Glutamatergic neuron (in vitro differentiated cells): Measurements from ENCODE around the gene PPP1R9A. TPM values are rescaled to one million over a fixed set of nuclear protein-coding genes. Genes with fewer than 3 reads are reported as not detected.

Experiments used
- DNase-seq: peaks from one replicate; pipeline ENCODE4 v3.0.0; 2022
- H3K27ac Mint-ChIP-seq: one replicate; pipeline ENCODE4 v1.8.0; 2020; ENCODE audit warnings: mild to moderate bottlenecking, mixed read lengths, inconsistent platforms; ENCODE audit not compliant: unreplicated experiment
- H3K27me3 Mint-ChIP-seq: one replicate; pipeline ENCODE4 v1.8.0; 2020; ENCODE audit warnings: mild to moderate bottlenecking, moderate library complexity, mixed read lengths, inconsistent platforms; ENCODE audit not compliant: unreplicated experiment
- H3K36me3 Mint-ChIP-seq: one replicate; pipeline ENCODE4 v1.8.0; 2020; ENCODE audit warnings: mild to moderate bottlenecking, mixed read lengths, inconsistent platforms; ENCODE audit not compliant: unreplicated experiment
- H3K4me1 Mint-ChIP-seq: one replicate; pipeline ENCODE4 v1.8.0; 2020; ENCODE audit warnings: mild to moderate bottlenecking, low read depth, mixed read lengths, inconsistent platforms; ENCODE audit not compliant: unreplicated experiment
- H3K4me3 Mint-ChIP-seq: one replicate; pipeline ENCODE4 v1.8.0; 2020; ENCODE audit warnings: mild to moderate bottlenecking, mixed read lengths, inconsistent platforms; ENCODE audit not compliant: unreplicated experiment
- H3K9me3 Mint-ChIP-seq: one replicate; pipeline ENCODE4 v1.8.0; 2020; ENCODE audit warnings: mild to moderate bottlenecking, moderate library complexity, mixed read lengths, inconsistent platforms; ENCODE audit not compliant: unreplicated experiment
- total RNA-seq: library from RNA; stranded (reverse); fragmentation: NEBNext Ultra II Directional; extraction: Animal tissue kit (Norgen Biotek cat#: 25700); gene quantifications from one replicate; pipeline ENCODE4 v1.2.1, GENCODE V29; 2021; ENCODE audit not compliant: unreplicated experiment
- TF ChIP-seq, protein P1 (sequence below): fragments of 200-600 bp; sonication (generic); IDR thresholded peaks from one replicate; pipeline ENCODE4 v1.5.0; 2021; ENCODE audit not compliant: partially characterized antibody, unreplicated experiment

The PPP1R9A gene
- total RNA-seq, 1 donor from 2014 or later: 14.7 TPM

DNA sequence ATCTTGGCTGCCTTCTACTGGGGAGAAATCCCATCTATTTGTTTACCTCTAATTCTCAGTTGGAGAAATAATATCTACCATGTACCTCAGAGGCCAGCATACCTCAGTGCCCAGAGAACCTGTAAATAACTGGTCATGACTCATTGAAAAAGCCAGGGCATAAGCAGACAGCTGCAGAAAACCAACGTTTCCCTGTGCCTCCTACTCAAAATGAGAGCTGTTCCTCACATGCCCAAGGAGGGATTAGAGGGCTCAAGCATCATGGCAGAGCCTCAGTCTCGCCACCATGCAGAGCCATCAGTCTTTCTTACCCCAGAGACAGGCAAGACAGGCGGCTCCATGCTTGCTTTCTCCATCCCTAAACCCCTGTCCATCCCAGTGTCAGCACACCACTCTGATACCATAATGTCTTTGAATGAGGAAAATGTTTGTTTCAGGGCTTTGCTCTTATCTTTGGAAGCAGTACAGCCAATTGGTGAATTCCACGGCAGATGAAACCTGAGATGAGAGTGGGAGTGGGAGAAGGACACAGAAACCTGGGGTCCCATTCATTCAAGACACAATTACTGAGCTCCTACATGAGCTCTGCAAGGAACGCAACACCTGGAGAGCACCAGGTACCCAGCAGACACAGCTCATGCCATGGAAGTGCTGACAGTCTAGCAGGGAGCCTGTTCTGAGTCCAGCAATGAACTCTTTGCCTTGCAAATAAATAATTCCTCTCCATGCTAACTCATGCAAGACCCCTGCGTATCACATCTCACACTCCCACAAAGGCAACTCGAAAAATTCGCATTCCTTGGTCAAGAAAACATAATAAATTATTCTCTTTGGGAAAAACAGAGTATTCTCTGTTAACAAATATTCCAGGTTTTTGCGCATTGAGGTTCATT, 395.9 kb downstream of the PPP1R9A start:
- no peak overlapping the region for H3K27ac Mint-ChIP-seq
- DNase-seq: no peak

DNA sequence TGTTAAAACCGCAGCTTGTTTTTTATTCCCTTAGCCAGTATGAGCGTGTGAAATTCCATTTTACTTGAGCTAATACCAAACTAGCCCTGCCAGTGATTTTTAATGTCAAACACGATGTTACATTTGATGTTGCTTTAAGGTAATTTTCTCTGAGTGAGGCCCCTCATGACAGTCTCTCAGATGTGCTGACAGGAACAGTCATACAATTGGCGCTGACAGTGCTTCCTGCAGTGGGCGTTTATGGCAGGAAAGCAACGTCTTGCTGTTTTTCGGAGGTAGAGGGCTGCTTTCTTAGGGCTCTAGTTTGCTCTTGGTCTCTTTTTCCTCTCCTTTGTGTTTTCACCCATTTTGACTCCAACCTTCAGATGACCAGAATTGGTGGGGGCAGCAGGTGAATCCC, 397.6 kb downstream of the PPP1R9A start:
- Mint-ChIP-seq H3K36me3 (no peaks in the 10 kb centered on the region), H3K4me1 (peaks cover 14% of the 10 kb centered on the region), H3K27ac (no peak overlapping the region), H3K9me3 (no peaks in the 10 kb centered on the region), H3K4me3 (no peak overlapping the region), H3K27me3 (peaks cover 2% of the 10 kb centered on the region)
- TF ChIP-seq, protein P1, sequence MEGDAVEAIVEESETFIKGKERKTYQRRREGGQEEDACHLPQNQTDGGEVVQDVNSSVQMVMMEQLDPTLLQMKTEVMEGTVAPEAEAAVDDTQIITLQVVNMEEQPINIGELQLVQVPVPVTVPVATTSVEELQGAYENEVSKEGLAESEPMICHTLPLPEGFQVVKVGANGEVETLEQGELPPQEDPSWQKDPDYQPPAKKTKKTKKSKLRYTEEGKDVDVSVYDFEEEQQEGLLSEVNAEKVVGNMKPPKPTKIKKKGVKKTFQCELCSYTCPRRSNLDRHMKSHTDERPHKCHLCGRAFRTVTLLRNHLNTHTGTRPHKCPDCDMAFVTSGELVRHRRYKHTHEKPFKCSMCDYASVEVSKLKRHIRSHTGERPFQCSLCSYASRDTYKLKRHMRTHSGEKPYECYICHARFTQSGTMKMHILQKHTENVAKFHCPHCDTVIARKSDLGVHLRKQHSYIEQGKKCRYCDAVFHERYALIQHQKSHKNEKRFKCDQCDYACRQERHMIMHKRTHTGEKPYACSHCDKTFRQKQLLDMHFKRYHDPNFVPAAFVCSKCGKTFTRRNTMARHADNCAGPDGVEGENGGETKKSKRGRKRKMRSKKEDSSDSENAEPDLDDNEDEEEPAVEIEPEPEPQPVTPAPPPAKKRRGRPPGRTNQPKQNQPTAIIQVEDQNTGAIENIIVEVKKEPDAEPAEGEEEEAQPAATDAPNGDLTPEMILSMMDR: no peak
- DNase-seq: no peak

More for the DNA sequence above, 395.9 kb downstream of the PPP1R9A start:
- Mint-ChIP-seq H3K36me3 (no peaks in the 10 kb centered on the region), H3K4me1 (peaks cover 4% of the 10 kb centered on the region), H3K4me3 (no peak overlapping the region), H3K27me3 (peaks cover 2% of the 10 kb centered on the region), H3K9me3 (no peaks in the 10 kb centered on the region)
- TF ChIP-seq, protein P1: no peak

DNA sequence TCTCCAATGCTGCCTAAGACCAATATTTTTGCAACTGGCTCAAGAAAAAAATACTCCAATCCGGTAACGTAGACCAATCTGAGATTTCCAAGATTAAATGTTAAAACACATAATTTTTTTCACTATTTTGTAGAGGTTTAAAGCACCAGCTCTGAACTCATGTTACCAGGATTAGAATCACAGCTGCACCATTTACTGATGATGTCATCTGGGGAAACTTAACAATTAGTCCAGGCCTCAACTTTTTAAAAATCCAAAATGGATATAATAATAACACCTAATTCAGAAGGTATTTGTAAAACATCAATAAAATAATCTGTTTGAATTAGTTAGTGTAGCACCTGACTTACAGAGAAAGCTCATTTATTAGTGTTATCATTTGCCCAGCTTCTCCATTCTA, 402.6 kb downstream of the PPP1R9A start:
- no peak overlapping the region for H3K27ac Mint-ChIP-seq

DNA sequence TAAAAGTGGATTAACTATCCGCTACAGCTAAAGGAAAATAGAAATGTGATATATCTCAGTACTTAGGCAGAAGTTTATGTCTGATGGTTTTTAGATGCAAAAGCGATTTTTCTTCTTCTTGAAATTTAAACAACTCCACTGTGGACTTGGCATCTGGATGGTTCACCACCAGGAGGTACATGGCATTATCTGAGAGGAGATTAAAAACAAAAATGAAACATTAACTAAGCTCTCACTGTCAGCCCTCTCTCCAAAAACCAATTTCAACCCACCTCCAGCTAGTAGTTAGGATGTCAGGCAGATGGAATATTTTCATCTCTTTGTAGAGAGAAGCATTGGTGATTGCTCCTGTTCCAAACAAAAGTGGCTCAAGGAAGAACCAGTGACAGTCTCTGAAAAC, 404.0 kb downstream of the PPP1R9A start:
- peaks cover 2% of the 10 kb centered on the region for H3K27me3 Mint-ChIP-seq
- peaks cover 26% of the 10 kb centered on the region for H3K4me1 Mint-ChIP-seq
- no peak overlapping the region for H3K27ac Mint-ChIP-seq
- H3K4me3 Mint-ChIP-seq: no peak overlapping the region
- H3K9me3 Mint-ChIP-seq: peaks cover 2% of the 10 kb centered on the region
- TF ChIP-seq, protein P1: no peak
- no peak for DNase-seq
- H3K36me3 Mint-ChIP-seq: peaks cover 5% of the 10 kb centered on the region

More for the DNA sequence above, 402.6 kb downstream of the PPP1R9A start:
- Mint-ChIP-seq H3K36me3 (peaks cover 5% of the 10 kb centered on the region), H3K4me3 (no peak overlapping the region), H3K4me1 (peaks cover 21% of the 10 kb centered on the region), H3K9me3 (peaks cover 2% of the 10 kb centered on the region), H3K27me3 (peaks cover 2% of the 10 kb centered on the region)
- TF ChIP-seq, protein P1: no peak
- DNase-seq: no peak

DNA sequence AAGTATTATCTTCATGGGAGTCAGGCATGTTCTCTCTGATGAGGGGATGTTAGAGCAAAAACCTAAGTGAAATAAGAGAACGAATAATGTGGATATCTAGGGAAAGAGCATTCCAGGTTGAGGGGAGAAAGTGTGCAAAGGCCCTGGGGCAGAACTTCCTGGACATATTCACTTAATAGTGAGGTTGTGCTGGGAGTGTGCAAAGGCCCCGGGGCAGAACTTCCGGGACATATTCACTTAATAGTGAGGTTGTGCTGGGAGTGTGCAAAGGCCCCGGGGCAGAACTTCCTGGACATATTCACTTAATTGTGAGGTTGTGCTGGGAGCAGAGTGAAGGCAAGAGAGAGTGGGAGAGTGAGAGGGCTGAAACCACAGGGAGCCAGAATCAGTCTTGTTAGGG, 405.2 kb downstream of the PPP1R9A start:
- TF ChIP-seq, protein P1: no peak
- no peak for DNase-seq
- peaks cover 26% of the 10 kb centered on the region for H3K4me1 Mint-ChIP-seq
- H3K27ac Mint-ChIP-seq: no peak overlapping the region
- H3K27me3 Mint-ChIP-seq: peaks cover 2% of the 10 kb centered on the region
- H3K9me3 Mint-ChIP-seq: peaks cover 2% of the 10 kb centered on the region
- H3K36me3 Mint-ChIP-seq: peaks cover 5% of the 10 kb centered on the region
- H3K4me3 Mint-ChIP-seq: no peak overlapping the region
